HepG2 (cell line): ENCODE results near the gene SLC27A2. TPM values are rescaled to one million over a fixed set of nuclear protein-coding genes. Genes with fewer than 3 reads are reported as not detected.

Experiments used
- ASH2L ChIP-seq: fragments of 300-600, 200-600 bp; sonication (generic); IDR thresholded peaks from 2 replicates; pipeline ENCODE4 v1.7.0; 2017; ENCODE audit warnings: low read depth, mild to moderate bottlenecking, moderate library complexity, mixed read lengths, low read length; ENCODE audit not compliant: insufficient read length
- ELF3 ChIP-seq: IDR thresholded peaks from 2 replicates; pipeline ENCODE4 v1.6.1; 2016; ENCODE audit warnings: missing genetic modification reagents, missing compliant biosample characterization
- HNF1A ChIP-seq, 2 experiments: sonication (generic) in 1 of 2; formaldehyde crosslinking in 1 of 2; IDR thresholded peaks; 2 replicates each; pipeline versions ENCODE4 v1.4.0 to v1.6.1; 2016 to 2020; ENCODE audit warnings: borderline replicate concordance in 1 of 2, low read depth in 1 of 2, mild to moderate bottlenecking in 1 of 2, missing genetic modification reagents in 1 of 2
- HNRNPL ChIP-seq: fragments of 200-400 bp; formaldehyde crosslinking; IDR thresholded peaks from 2 replicates; pipeline ENCODE4 v1.6.1; 2017; ENCODE audit warnings: mild to moderate bottlenecking, low read depth, low read length
- HOXA5 ChIP-seq: sonication (generic); formaldehyde crosslinking; IDR thresholded peaks from 2 replicates; pipeline ENCODE4 v1.4.0; 2020; ENCODE audit warnings: missing genetic modification reagents
- KDM2A ChIP-seq: sonication (generic); formaldehyde crosslinking; IDR thresholded peaks from 2 replicates; pipeline ENCODE4 v1.4.0; 2020; ENCODE audit warnings: low read depth, missing genetic modification reagents, borderline replicate concordance
- KLF13 ChIP-seq: sonication (generic); formaldehyde crosslinking; IDR thresholded peaks from 2 replicates; pipeline ENCODE4 v1.4.0; 2020; ENCODE audit warnings: mild to moderate bottlenecking, missing genetic modification reagents
- NFKB2 ChIP-seq: sonication (generic); formaldehyde crosslinking; IDR thresholded peaks from 2 replicates; pipeline ENCODE4 v1.4.0; 2020; ENCODE audit warnings: missing genetic modification reagents, borderline replicate concordance
- PRPF4 ChIP-seq: fragments of 200-400 bp; formaldehyde crosslinking; IDR thresholded peaks from 2 replicates; pipeline ENCODE4 v1.6.1; 2016; ENCODE audit warnings: low read length, low read depth; ENCODE audit not compliant: poor library complexity, severe bottlenecking
- SIN3B ChIP-seq: fragments of 150-350 bp; IDR thresholded peaks from 2 replicates; pipeline ENCODE4 v1.6.1; 2014; ENCODE audit warnings: low read length
- SMAD1 ChIP-seq: sonication (generic); formaldehyde crosslinking; IDR thresholded peaks from 2 replicates; pipeline ENCODE4 v1.4.0; 2020; ENCODE audit warnings: missing genetic modification reagents, low read depth, mild to moderate bottlenecking, borderline replicate concordance
- YY1 ChIP-seq: IDR thresholded peaks from 2 replicates; pipeline ENCODE4 v1.6.1; 2011; ENCODE audit warnings: low read length, low read depth, moderate library complexity, mild to moderate bottlenecking; ENCODE audit not compliant: insufficient read depth, insufficient replicate concordance
- ZEB1 ChIP-seq: IDR thresholded peaks from 2 replicates; pipeline ENCODE4 v1.6.1; 2012; ENCODE audit warnings: mild to moderate bottlenecking, low read depth, inconsistent platforms; ENCODE audit not compliant: insufficient replicate concordance
- ZFP90 ChIP-seq: sonication (generic); formaldehyde crosslinking; IDR thresholded peaks from 2 replicates; pipeline ENCODE4 v1.8.0; 2022; ENCODE audit warnings: missing genetic modification reagents, mild to moderate bottlenecking, inconsistent platforms, borderline replicate concordance
- ZIK1 ChIP-seq: sonication (generic); formaldehyde crosslinking; IDR thresholded peaks from 2 replicates; pipeline ENCODE4 v1.5.0; 2020; ENCODE audit warnings: mild to moderate bottlenecking, low read depth, missing genetic modification reagents, borderline replicate concordance
- ZNF556 ChIP-seq: sonication (generic); formaldehyde crosslinking; IDR thresholded peaks from 2 replicates; pipeline ENCODE4 v1.4.0; 2020; ENCODE audit warnings: mild to moderate bottlenecking, missing genetic modification reagents, borderline replicate concordance
- ZNF577 ChIP-seq: sonication (generic); formaldehyde crosslinking; IDR thresholded peaks from 2 replicates; pipeline ENCODE4 v1.4.0; 2020; ENCODE audit warnings: mild to moderate bottlenecking, low read depth, missing genetic modification reagents, borderline replicate concordance
- ZNF687 ChIP-seq: sonication (generic); formaldehyde crosslinking; IDR thresholded peaks from 2 replicates; pipeline ENCODE4 v1.5.1; 2020; ENCODE audit warnings: mild to moderate bottlenecking, missing genetic modification reagents, moderate library complexity
- polyA plus RNA-seq, 8 experiments: library from polyadenylated mRNA; depleted of rRNA in 3 of 8; stranded (reverse) in 7 of 8; unstranded in 1 of 8; fragments of >200 nt; fragmentation: Illumina TruSeq in 4 of 8; extraction: Trizol in 4 of 8; gene quantifications; 2 replicates each; pipeline versions ENCODE4 v1.2.1 to v1.2.3, GENCODE V29; 2011 to 2016; ENCODE audit warnings: low read depth in 4 of 8, missing spikeins in 1 of 8, mixed read lengths in 1 of 8; ENCODE audit not compliant: insufficient read depth in 1 of 8
- total RNA-seq, 5 experiments: library from RNA; depleted of rRNA; stranded (reverse); fragments of >200 nt; fragmentation: Illumina TruSeq; extraction: Trizol; gene quantifications; 2 replicates each; pipeline ENCODE4 v1.2.3, GENCODE V29; 2016; ENCODE audit warnings: low read depth in 1 of 5

SLC27A2 gene
- total and polyA plus RNA-seq, 2 of the 13 experiments (the other 11 are each of a cell fraction or from before 2014, with no cell fraction given), result 14.6 to 23.4 TPM

DNA sequence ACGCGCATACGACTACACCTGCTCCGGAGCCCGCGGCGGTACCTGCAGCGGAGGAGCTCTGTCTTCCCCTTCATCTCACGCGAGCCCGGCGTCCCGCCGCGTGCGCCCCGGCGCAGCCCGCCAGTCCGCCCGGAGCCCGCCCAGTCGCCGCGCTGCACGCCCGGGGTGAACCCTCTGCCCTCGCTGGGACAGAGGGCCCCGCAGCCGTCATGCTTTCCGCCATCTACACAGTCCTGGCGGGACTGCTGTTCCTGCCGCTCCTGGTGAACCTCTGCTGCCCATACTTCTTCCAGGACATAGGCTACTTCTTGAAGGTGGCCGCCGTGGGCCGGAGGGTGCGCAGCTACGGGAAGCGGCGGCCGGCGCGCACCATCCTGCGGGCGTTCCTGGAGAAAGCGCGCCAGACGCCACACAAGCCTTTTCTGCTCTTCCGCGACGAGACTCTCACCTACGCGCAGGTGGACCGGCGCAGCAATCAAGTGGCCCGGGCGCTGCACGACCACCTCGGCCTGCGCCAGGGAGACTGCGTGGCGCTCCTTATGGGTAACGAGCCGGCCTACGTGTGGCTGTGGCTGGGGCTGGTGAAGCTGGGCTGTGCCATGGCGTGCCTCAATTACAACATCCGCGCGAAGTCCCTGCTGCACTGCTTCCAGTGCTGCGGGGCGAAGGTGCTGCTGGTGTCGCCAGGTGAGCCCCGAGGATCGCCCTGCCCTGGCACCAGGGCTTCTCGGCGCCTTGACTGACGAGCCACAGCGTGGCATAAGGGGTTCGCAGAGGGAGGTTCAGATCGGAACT is 420 bp downstream of the SLC27A2 start (continued):
- TF ChIP-seq ZNF687 (CRISPR knock-in tag) (peak; percentile 92), ZEB1 (peak; percentile 82), ZNF577 (CRISPR knock-in tag) (no peak), ZNF556 (CRISPR knock-in tag) (peak; percentile 69; the same call in 1 of the 2 replicates), ZFP90 (CRISPR knock-in tag) (no peak), ELF3 (CRISPR knock-in tag) (0 out of 2 replicates have a peak, but pooled peaks have one; percentile 11), SMAD1 (peak; percentile 19; the same call in 1 of the 2 replicates), ASH2L (peak; percentile 53), PRPF4 (no peak), ZIK1 (peak; percentile 70; the same call in 1 of the 2 replicates), HNF1A (IDR thresholded peaks at IDR 0.05; ENCODE audit: low read depth) (no peak), HNF1A (CRISPR knock-in tag; IDR thresholded peaks at IDR 0.05; ENCODE audit: borderline replicate concordance) (0 out of 2 replicates have a peak, but pooled peaks have one; percentile 48), YY1 (peak; percentile 43), KDM2A (CRISPR knock-in tag) (peak; percentile 72), HOXA5 (no peak), HNRNPL (peak; percentile 64; the same call in 1 of the 2 replicates), KLF13 (0 out of 2 replicates have a peak, but pooled peaks have one; percentile 62), SIN3B (no peak), NFKB2 (peak; percentile 22; the same call in 1 of the 2 replicates)
